Esophagus squamous epithelium (tissue), 5 donors: ENCODE results near the gene ETV1. TPM values are rescaled to one million over a fixed set of nuclear protein-coding genes. Genes with fewer than 3 reads are reported as not detected.

Experiments used
- DNase-seq: peaks from one replicate; lab custom pipeline; 2025; lab: John Stamatoyannopoulos, UW
- H3K27ac ChIP-seq, 4 donors: fragments of 200-600 bp; sonication (generic); one replicate each; pipeline ENCODE4 v1.5.1; 2016 to 2019; ENCODE audit warnings: mild to moderate bottlenecking in 1 of 4
- H3K27me3 ChIP-seq, 4 donors: fragments of 200-600 bp; sonication (generic); 1 replicate in 3 of 4; 2 replicates in 1 of 4; pipeline versions ENCODE4 v1.5.1 to v1.6.0; 2017 to 2021; ENCODE audit warnings: antibody characterized with exemption in 1 of 4
- H3K36me3 ChIP-seq, 3 donors: fragments of 200-600 bp; sonication (generic); one replicate each; pipeline ENCODE4 v1.5.1; 2016 to 2019
- H3K4me1 ChIP-seq, 3 donors: fragments of 200-600 bp; sonication (generic); one replicate each; pipeline ENCODE4 v1.5.1; 2017 to 2019
- H3K4me3 ChIP-seq, 4 donors: fragments of 200-600 bp; sonication (generic); 1 replicate in 3 of 4; 2 replicates in 1 of 4; pipeline ENCODE4 v1.5.1; 2016 to 2019; ENCODE audit warnings: mild to moderate bottlenecking in 2 of 4, moderate library complexity in 1 of 4
- H3K9me3 ChIP-seq, 3 donors: fragments of 200-600 bp; sonication (generic); one replicate each; pipeline ENCODE4 v1.5.1; 2016 to 2019
- POLR2A ChIP-seq, 4 donors: fragments of 450-650 bp; IDR thresholded peaks; one replicate each; pipeline ENCODE4 v1.6.1; 2017; ENCODE audit warnings: antibody characterized with exemption in 4 of 4, mild to moderate bottlenecking in 4 of 4, moderate library complexity in 3 of 4
- WGBS, 2 donors: methylation state at CpG; one replicate each; pipeline ENCODE4 v1.1.5; 2018; 5-methylcytosine and 5-hydroxymethylcytosine counted together
- intact Hi-C: fragments of 100-400 bp; cut with DNase I; formaldehyde crosslinking; loops from one replicate; pipeline ENCODE4 v1.15.0; 2022
- total RNA-seq, 4 donors: library from RNA; depleted of rRNA; stranded (reverse); fragments of >200 nt; gene quantifications; one replicate each; pipeline ENCODE4 v1.1.0, GENCODE V29; 2016
- TF ChIP-seq, protein P1 (sequence below), 6 experiments: fragments of 450-650 bp in 4 of 6; fragments of 200-600 bp in 2 of 6; sonication (generic) in 2 of 6; IDR thresholded peaks; one replicate each; pipeline ENCODE4 v1.5.1; 2016 to 2019; ENCODE audit warnings: antibody characterized with exemption in 6 of 6, mild to moderate bottlenecking in 4 of 6, moderate library complexity in 4 of 6
- donor health status: DM: yes; HTN: yes; CAD: no.

ETV1 gene
- total RNA-seq, 4 donors from 2014 or later: 0.27 to 10.0 (median 1.6) TPM

DNA sequence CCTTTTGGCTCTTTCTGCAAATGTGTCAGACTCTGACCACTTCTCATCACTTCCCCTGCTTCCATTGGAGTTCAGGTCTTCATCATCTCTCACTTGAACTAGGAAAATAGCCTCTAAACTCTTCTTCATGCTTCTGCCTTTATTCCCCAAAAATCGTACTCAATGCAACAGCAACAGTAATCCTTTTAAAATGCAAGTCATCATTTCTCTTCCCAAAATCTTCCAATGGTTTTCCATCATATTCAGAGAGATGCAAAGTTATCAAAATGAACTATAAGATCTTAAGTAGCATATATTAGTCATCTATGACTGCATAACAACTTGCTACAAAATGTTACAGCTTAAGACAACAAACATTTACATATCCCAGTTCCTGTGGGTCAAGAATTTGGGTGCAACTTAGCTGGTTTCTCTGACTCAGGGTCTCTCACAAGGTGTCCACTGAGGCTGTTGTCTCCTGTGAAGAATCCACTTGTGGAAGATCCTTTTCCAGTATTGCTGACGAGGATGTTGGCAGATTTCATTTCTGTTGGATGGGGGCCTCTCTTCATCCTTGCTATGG is 31.0 kb upstream of the ETV1 start:
- H3K27ac ChIP-seq: no peak overlapping the region
- DNase-seq: no peak
- intact Hi-C loops: no loop called here
- H3K9me3 ChIP-seq: no peaks in the 10 kb centered on the region
- TF ChIP-seq, protein P1, sequence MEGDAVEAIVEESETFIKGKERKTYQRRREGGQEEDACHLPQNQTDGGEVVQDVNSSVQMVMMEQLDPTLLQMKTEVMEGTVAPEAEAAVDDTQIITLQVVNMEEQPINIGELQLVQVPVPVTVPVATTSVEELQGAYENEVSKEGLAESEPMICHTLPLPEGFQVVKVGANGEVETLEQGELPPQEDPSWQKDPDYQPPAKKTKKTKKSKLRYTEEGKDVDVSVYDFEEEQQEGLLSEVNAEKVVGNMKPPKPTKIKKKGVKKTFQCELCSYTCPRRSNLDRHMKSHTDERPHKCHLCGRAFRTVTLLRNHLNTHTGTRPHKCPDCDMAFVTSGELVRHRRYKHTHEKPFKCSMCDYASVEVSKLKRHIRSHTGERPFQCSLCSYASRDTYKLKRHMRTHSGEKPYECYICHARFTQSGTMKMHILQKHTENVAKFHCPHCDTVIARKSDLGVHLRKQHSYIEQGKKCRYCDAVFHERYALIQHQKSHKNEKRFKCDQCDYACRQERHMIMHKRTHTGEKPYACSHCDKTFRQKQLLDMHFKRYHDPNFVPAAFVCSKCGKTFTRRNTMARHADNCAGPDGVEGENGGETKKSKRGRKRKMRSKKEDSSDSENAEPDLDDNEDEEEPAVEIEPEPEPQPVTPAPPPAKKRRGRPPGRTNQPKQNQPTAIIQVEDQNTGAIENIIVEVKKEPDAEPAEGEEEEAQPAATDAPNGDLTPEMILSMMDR (IDR thresholded peaks at IDR 0.05): no peak
- no peak for TF ChIP-seq POLR2A (IDR thresholded peaks at IDR 0.05)
- no peaks in the 10 kb centered on the region for H3K4me1 ChIP-seq
- no peaks in the 10 kb centered on the region for H3K27me3 ChIP-seq
- H3K4me3 ChIP-seq: no peak overlapping the region
- no peaks in the 10 kb centered on the region for H3K36me3 ChIP-seq
- WGBS, 2 donors: 60 to 73% methylated on average over 2 of the region's 2 CpGs

DNA sequence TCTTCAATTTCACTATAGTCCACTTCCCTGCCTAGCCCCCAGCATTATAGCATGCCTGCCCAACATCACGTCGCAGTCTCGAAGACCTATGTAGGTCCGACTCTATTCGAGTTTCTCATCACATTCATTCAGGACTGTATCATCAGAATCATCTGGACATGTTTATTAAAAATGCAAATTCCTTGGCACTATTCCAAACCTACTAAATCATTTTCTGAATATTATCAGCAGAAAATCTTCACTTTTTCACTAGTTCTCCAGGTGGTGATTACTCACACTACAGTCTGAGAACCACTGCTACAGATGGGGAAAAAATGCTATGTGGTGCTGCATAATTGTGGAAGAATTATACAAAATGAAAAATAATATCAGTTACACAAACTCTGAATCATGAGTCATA is 29.3 kb upstream of the ETV1 start:
- no peak for DNase-seq
- TF ChIP-seq, protein P1 (IDR thresholded peaks at IDR 0.05): no peak
- TF ChIP-seq POLR2A (IDR thresholded peaks at IDR 0.05): no peak
- no peaks in the 10 kb centered on the region for H3K36me3 ChIP-seq
- intact Hi-C loops: no loop called here
- H3K27me3 ChIP-seq: no peaks in the 10 kb centered on the region
- H3K27ac ChIP-seq: no peak overlapping the region
- no peak overlapping the region for H3K4me3 ChIP-seq
- WGBS, 2 donors: 88% methylated on average over 5 of the region's 5 CpGs
- no peaks in the 10 kb centered on the region for H3K4me1 ChIP-seq
- H3K9me3 ChIP-seq: no peaks in the 10 kb centered on the region

DNA sequence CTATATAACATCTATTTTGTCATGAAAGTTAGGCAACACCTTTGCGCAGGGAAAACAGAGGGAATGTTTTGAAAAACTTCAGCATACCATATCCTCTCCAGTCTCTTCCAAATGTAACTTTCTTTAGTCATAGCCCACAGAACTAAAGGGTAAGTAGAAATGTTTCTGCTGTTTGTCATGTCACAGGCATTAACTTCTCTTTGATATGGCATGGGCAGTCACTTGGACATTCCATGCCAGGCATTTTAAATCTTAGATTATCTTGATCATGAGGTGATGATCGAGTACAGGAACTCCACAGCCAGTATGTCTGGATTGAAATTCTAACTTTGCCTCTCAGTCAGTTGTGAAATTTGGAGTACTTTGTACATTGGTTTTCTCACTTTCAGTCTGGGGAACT is 27.5 kb upstream of the ETV1 start:
- H3K27me3 ChIP-seq: no peaks in the 10 kb centered on the region
- intact Hi-C loops: no loop called here
- H3K27ac ChIP-seq: no peak overlapping the region
- H3K9me3 ChIP-seq: no peaks in the 10 kb centered on the region
- H3K4me3 ChIP-seq: no peak overlapping the region
- no peaks in the 10 kb centered on the region for H3K36me3 ChIP-seq
- no peak for DNase-seq
- no peak for TF ChIP-seq POLR2A (IDR thresholded peaks at IDR 0.05)
- TF ChIP-seq, protein P1 (IDR thresholded peaks at IDR 0.05): no peak
- H3K4me1 ChIP-seq: no peaks in the 10 kb centered on the region
- WGBS, 2 donors: 86 to 91% methylated on average over 2 of the region's 2 CpGs

DNA sequence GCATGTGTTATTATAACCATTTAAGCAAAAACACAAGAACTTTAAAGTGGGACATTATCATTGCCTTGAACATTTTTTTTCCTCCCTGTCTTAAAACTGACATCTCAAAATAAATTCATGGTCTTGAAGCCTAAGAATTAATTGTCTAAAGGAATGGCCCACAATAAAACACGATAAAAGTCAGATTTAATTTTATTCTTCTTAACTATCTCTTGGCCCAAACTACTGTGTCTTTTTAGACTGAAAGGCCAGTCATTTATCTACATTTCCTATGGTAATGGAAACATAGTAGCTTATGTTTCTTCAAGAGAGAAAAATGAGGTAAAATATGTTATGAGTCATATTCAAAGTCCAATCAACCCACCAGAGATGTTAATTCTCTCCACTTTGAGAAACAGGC is 24.4 kb upstream of the ETV1 start:
- intact Hi-C loops: no loop called here
- H3K9me3 ChIP-seq: no peaks in the 10 kb centered on the region
- no peaks in the 10 kb centered on the region for H3K4me1 ChIP-seq
- no peak for TF ChIP-seq POLR2A (IDR thresholded peaks at IDR 0.05)
- TF ChIP-seq, protein P1 (IDR thresholded peaks at IDR 0.05): no peak
- WGBS, 2 donors: 52 to 86% methylated on average over 1 of the region's 1 CpG
- no peaks in the 10 kb centered on the region for H3K27me3 ChIP-seq
- DNase-seq: no peak
- H3K4me3 ChIP-seq: no peak overlapping the region
- no peaks in the 10 kb centered on the region for H3K36me3 ChIP-seq
- H3K27ac ChIP-seq: no peak overlapping the region

DNA sequence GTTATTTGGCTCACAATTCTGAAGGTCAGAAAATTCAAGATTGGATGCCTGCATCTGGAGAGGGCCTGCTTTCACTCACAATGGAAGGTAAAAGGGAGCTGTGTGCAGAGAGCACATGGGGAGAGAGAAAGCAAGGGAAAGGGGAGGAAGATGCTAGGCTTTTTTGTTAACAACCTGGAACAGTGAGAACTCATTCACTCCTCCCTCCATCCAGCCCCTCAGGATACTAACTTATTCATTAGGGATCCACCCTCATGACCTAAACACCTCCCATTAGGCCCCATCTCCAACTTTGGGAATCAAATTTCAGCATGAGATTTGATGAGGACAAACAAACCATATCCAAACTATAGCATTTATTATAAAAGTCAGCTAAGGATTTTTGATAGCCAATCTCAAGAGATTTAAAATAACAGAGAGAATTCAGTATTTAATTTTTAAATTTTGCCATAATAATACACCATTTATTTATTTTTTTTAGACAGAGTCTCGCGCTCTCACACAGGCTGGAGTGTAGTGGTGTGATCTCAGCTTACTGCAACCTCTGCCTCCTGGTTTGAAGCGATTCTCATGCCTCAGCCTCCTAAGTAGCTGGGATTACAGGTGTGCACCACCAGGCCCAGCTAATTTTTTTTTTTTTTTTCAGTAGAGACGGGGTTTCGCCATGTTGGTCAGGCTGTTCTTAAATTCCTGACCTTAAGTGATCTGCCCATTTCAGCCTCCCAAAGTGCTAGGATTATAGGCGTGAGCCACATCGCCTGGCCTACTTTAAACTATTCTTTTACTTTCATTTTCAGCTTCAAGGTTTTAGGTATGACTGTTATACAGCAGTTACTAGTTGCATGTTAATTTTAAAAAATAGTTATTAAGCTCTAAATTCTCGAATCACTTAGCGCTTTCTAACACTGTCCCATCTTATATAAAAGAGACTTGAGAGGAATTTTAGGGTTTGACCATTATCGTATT is 20.3 kb upstream of the ETV1 start:
- no peak for DNase-seq
- 83 to 84% methylated on average over 10 of the region's 10 CpGs for WGBS, 2 donors
- Histone ChIP-seq H3K27ac (no peak overlapping the region), H3K27me3 (no peaks in the 10 kb centered on the region), H3K4me3 (no peak overlapping the region), H3K9me3 (no peaks in the 10 kb centered on the region), H3K36me3 (no peaks in the 10 kb centered on the region), H3K4me1 (no peaks in the 10 kb centered on the region)
- no peak for TF ChIP-seq POLR2A (IDR thresholded peaks at IDR 0.05)
- intact Hi-C loops: no loop called here
